ENCODE results near the gene CHAT.

CHAT gene

GRCh38 chr10:49617121-49618020, 3.5 kb downstream of the CHAT start:
- Histone ChIP-seq H3K27ac (replicated peaks) (no peak overlapping the region), H3K4me3 (replicated peaks; ENCODE audit: insufficient read depth, low read length) (no peak overlapping the region), H3K27me3 (ENCODE audit: insufficient read depth, poor library complexity, severe bottlenecking) (peaks cover 32% of the 10 kb centered on the region)
- TF ChIP-seq REST (IDR thresholded peaks at IDR 0.05; ENCODE audit: insufficient replicate concordance, low read depth) = no peak
- no peak for DNase-seq (ENCODE audit: low read depth in 1 of 2, low spot score in 1 of 2)

GRCh38 chr10:49618821-49619220, 5.0 kb downstream of the CHAT start:
- no peak for TF ChIP-seq CTCF (IDR thresholded peaks at IDR 0.05; ENCODE audit: insufficient read depth, low read length)
- no peak for TF ChIP-seq REST (IDR thresholded peaks at IDR 0.05; ENCODE audit: insufficient replicate concordance, low read depth)
- no peak for TF ChIP-seq POLR2AphosphoS5 (IDR thresholded peaks at IDR 0.05; ENCODE audit: low read depth)
- no peak for TF ChIP-seq SPI1 (IDR thresholded peaks at IDR 0.05; ENCODE audit: borderline replicate concordance, low read depth)
- TF ChIP-seq GABPA (IDR thresholded peaks at IDR 0.05; ENCODE audit: low read depth) = no peak
- DNase-seq (ENCODE audit: low read depth in 1 of 2, low spot score in 1 of 2) = no peak
- no peak overlapping the region for H3K4me3 ChIP-seq (replicated peaks; ENCODE audit: insufficient read depth, low read length)
- H3K27ac ChIP-seq (replicated peaks) = no peak overlapping the region
- H3K27me3 ChIP-seq (ENCODE audit: insufficient read depth, poor library complexity, severe bottlenecking) = peaks cover 19% of the 10 kb centered on the region

- no peak for TF ChIP-seq POLR2AphosphoS5 (IDR thresholded peaks at IDR 0.05; ENCODE audit: low read depth)
- DNase-seq (ENCODE audit: low read depth in 1 of 2, low spot score in 1 of 2) = no peak
- no peak overlapping the region for H3K4me3 ChIP-seq (replicated peaks; ENCODE audit: insufficient read depth, low read length)
- no peak overlapping the region for H3K27ac ChIP-seq (replicated peaks)
- H3K27me3 ChIP-seq (ENCODE audit: insufficient read depth, poor library complexity, severe bottlenecking) = peaks cover 15% of the 10 kb centered on the region
These were observed 5.8 kb downstream of the CHAT start for GRCh38 chr10:49619613-49620012.

GRCh38 chr10:49620286-49620810, 6.5 kb downstream of the CHAT start:
- Histone ChIP-seq H3K27ac (replicated peaks) (no peak overlapping the region), H3K4me3 (replicated peaks; ENCODE audit: insufficient read depth, low read length) (no peak overlapping the region), H3K27me3 (ENCODE audit: insufficient read depth, poor library complexity, severe bottlenecking) (peaks cover 8% of the 10 kb centered on the region)
- DNase-seq (ENCODE audit: low read depth in 1 of 2, low spot score in 1 of 2) = no peak
- no peak for TF ChIP-seq REST (IDR thresholded peaks at IDR 0.05; ENCODE audit: insufficient replicate concordance, low read depth)
- TF ChIP-seq SPI1 (IDR thresholded peaks at IDR 0.05; ENCODE audit: borderline replicate concordance, low read depth) = no peak
- TF ChIP-seq GABPA (IDR thresholded peaks at IDR 0.05; ENCODE audit: low read depth) = no peak
- no peak for TF ChIP-seq POLR2AphosphoS5 (IDR thresholded peaks at IDR 0.05; ENCODE audit: low read depth)
- no peak for TF ChIP-seq CTCF (IDR thresholded peaks at IDR 0.05; ENCODE audit: insufficient read depth, low read length)

Measured in HL-60 (cell line).